Neural cell (in vitro differentiated cells): ENCODE measurements around the gene NUDT9. TPM values are rescaled to one million over a fixed set of nuclear protein-coding genes. Genes with fewer than 3 reads are reported as not detected.
"Not testable (repeated sequence)": the region's sequence is repeated elsewhere in the genome, so short reads cannot be mapped to it uniquely, and the experiment has no call there.

Source experiments
- H2AFZ ChIP-seq: fragments of 200-600, 300-800 bp; sonication (generic), shearing (Covaris generic); 2 replicates; pipeline ENCODE4 v1.6.0; 2014; ENCODE audit warnings: low read depth, mild to moderate bottlenecking, antibody characterized with exemption, low read length, moderate library complexity
- H3F3A ChIP-seq: fragments of 200-600 bp; shearing (Covaris generic); 2 replicates; pipeline ENCODE4 v1.6.1; 2016; ENCODE audit warnings: mild to moderate bottlenecking, moderate library complexity, mixed read lengths, antibody characterized with exemption, low read length; ENCODE audit not compliant: insufficient read depth, poor library complexity, severe bottlenecking
- H3K27ac ChIP-seq: fragments of 200-600, 300-800 bp; sonication (generic), shearing (Covaris generic); 2 replicates; pipeline ENCODE4 v1.5.1; 2014; ENCODE audit warnings: mild to moderate bottlenecking, low read length, moderate library complexity
- H3K27me3 ChIP-seq: fragments of 300-800, 200-600 bp; sonication (generic), shearing (Covaris generic); 2 replicates; pipeline ENCODE4 v1.6.0; 2014; ENCODE audit warnings: mild to moderate bottlenecking, low read depth, low read length, moderate library complexity; ENCODE audit not compliant: insufficient read depth
- H3K36me3 ChIP-seq: fragments of 300-800, 200-600 bp; sonication (generic), shearing (Covaris generic); 2 replicates; pipeline ENCODE4 v1.5.1; 2014; ENCODE audit warnings: mild to moderate bottlenecking, antibody characterized with exemption, low read length, moderate library complexity; ENCODE audit not compliant: insufficient read depth
- H3K4me2 ChIP-seq: fragments of 300-800, 200-600 bp; sonication (generic), shearing (Covaris generic); 2 replicates; pipeline ENCODE4 v1.6.0; 2014; ENCODE audit warnings: mild to moderate bottlenecking, low read length
- H3K4me3 ChIP-seq: fragments of 300-800, 200-600 bp; sonication (generic), shearing (Covaris generic); 2 replicates; pipeline ENCODE4 v1.5.1; 2014; ENCODE audit warnings: mild to moderate bottlenecking, low read length, moderate library complexity
- H3K79me2 ChIP-seq: fragments of 200-600 bp; shearing (Covaris generic); replicated peaks from 2 replicates; pipeline ENCODE4 v1.6.0; 2014; ENCODE audit warnings: mild to moderate bottlenecking, low read length, moderate library complexity; ENCODE audit not compliant: insufficient read depth
- H3K9ac ChIP-seq: fragments of 300-800, 200-600 bp; sonication (generic), shearing (Covaris generic); 2 replicates; pipeline ENCODE4 v1.6.1; 2016; ENCODE audit warnings: mild to moderate bottlenecking, low read length, mixed read lengths
- H3K9me2 ChIP-seq: fragments of 200-600 bp; shearing (Covaris generic); 2 replicates; pipeline ENCODE4 v1.6.1; 2016; ENCODE audit warnings: mild to moderate bottlenecking, low read length, mixed read lengths; ENCODE audit not compliant: insufficient read depth
- H3K9me3 ChIP-seq: fragments of 200-600, 300-800 bp; sonication (generic), shearing (Covaris generic); 2 replicates; pipeline ENCODE4 v1.6.1; 2016; ENCODE audit warnings: mild to moderate bottlenecking, mixed run types, low read length, moderate library complexity, mixed read lengths
- H4K20me1 ChIP-seq: fragments of 200-600 bp; shearing (Covaris generic); 2 replicates; pipeline ENCODE4 v1.6.1; 2016; ENCODE audit warnings: mild to moderate bottlenecking, mixed run types; ENCODE audit not compliant: insufficient read depth
- CTCF ChIP-seq: fragments of 450-650 bp; IDR thresholded peaks from 2 replicates; pipeline ENCODE4 v1.5.1; 2014; ENCODE audit warnings: antibody characterized with exemption, mild to moderate bottlenecking, moderate library complexity; ENCODE audit not compliant: poor library complexity, severe bottlenecking
- EP300 ChIP-seq: fragments of 450-650 bp; conservative IDR thresholded peaks from 2 replicates; pipeline ENCODE4 v1.6.1; 2014; ENCODE audit warnings: antibody characterized with exemption, mild to moderate bottlenecking, moderate library complexity; ENCODE audit not compliant: poor library complexity, severe bottlenecking
- EZH2 ChIP-seq: fragments of 200-600, 300-800 bp; shearing (Covaris generic), sonication (generic); IDR thresholded peaks from 2 replicates; pipeline ENCODE4 v1.6.1; 2014; ENCODE audit warnings: antibody characterized with exemption, low read length, borderline replicate concordance, mild to moderate bottlenecking; ENCODE audit not compliant: insufficient read depth, poor library complexity, severe bottlenecking
- MXI1 ChIP-seq: fragments of 450-650 bp; conservative IDR thresholded peaks from 2 replicates; pipeline ENCODE4 v1.6.1; 2014; ENCODE audit warnings: antibody characterized with exemption, mild to moderate bottlenecking; ENCODE audit not compliant: poor library complexity, severe bottlenecking
- POLR2AphosphoS5 ChIP-seq: IDR thresholded peaks from 2 replicates; pipeline ENCODE4 v1.6.1; 2012
- RAD21 ChIP-seq: fragments of 450-650 bp; conservative IDR thresholded peaks from 2 replicates; pipeline ENCODE4 v1.6.1; 2014; ENCODE audit warnings: antibody characterized with exemption, mild to moderate bottlenecking, moderate library complexity
- REST ChIP-seq: IDR thresholded peaks from 2 replicates; pipeline ENCODE4 v1.6.1; 2012; ENCODE audit warnings: borderline replicate concordance
- SMC3 ChIP-seq: fragments of 450-650 bp; conservative IDR thresholded peaks from 2 replicates; pipeline ENCODE4 v1.6.1; 2014; ENCODE audit warnings: antibody characterized with exemption, mild to moderate bottlenecking, moderate library complexity; ENCODE audit not compliant: poor library complexity
- TAF1 ChIP-seq: IDR thresholded peaks from 2 replicates; pipeline ENCODE4 v1.6.1; 2012; ENCODE audit warnings: low read depth
- polyA plus RNA-seq: library from polyadenylated mRNA; depleted of rRNA; stranded (reverse); fragments of >200 nt; gene quantifications from 2 replicates; pipeline ENCODE4 v1.2.3, GENCODE V29; 2014

Gene NUDT9
- polyA plus RNA-seq, 1 donor from 2014 or later = 25.5 TPM

GRCh38 chr4:87416965-87417364 lies 5.4 kb upstream of the NUDT9 start:
- no peaks in the 10 kb centered on the region for H3K79me2 ChIP-seq
- H3K4me3 ChIP-seq = no peak overlapping the region
- H3K36me3 ChIP-seq = no peaks in the 10 kb centered on the region
- H3F3A ChIP-seq = no peaks in the 10 kb centered on the region
- no peak overlapping the region for H3K9ac ChIP-seq
- H4K20me1 ChIP-seq = no peaks in the 10 kb centered on the region
- H3K9me3 ChIP-seq = no peaks in the 10 kb centered on the region
- H3K4me2 ChIP-seq = no peak overlapping the region
- H2AFZ ChIP-seq = no peak overlapping the region
- no peaks in the 10 kb centered on the region for H3K27me3 ChIP-seq
- H3K9me2 ChIP-seq = no peaks in the 10 kb centered on the region
- no peak overlapping the region for H3K27ac ChIP-seq
- TF ChIP-seq EP300 (no peak), EZH2 (no peak), SMC3 (no peak)

GRCh38 chr4:87418410-87418809 lies 4.0 kb upstream of the NUDT9 start:
- H4K20me1 ChIP-seq, H2AFZ ChIP-seq, H3K27ac ChIP-seq, H3K79me2 ChIP-seq, H3K9me2 ChIP-seq, H3K4me3 ChIP-seq, H3K36me3 ChIP-seq, H3F3A ChIP-seq, H3K9ac ChIP-seq, H3K27me3 ChIP-seq, H3K9me3 ChIP-seq, H3K4me2 ChIP-seq: not testable (repeated sequence)

GRCh38 chr4:87419578-87420249 lies 2.7 kb upstream of the NUDT9 start:
- H3K4me3 ChIP-seq = no peak overlapping the region
- no peaks in the 10 kb centered on the region for H4K20me1 ChIP-seq
- H3K36me3 ChIP-seq = no peaks in the 10 kb centered on the region
- H3K9me2 ChIP-seq = no peaks in the 10 kb centered on the region
- no peaks in the 10 kb centered on the region for H3K27me3 ChIP-seq
- no peak overlapping the region for H3K27ac ChIP-seq
- no peak for TF ChIP-seq MXI1
- no peak for TF ChIP-seq EP300
- no peak for TF ChIP-seq SMC3
- no peak for TF ChIP-seq RAD21
- no peak for TF ChIP-seq REST
- TF ChIP-seq TAF1 = no peak
- TF ChIP-seq EZH2 = no peak
- TF ChIP-seq CTCF = no peak
- no peak for TF ChIP-seq POLR2AphosphoS5
- no peak overlapping the region for H3K4me2 ChIP-seq
- no peak overlapping the region for H3K9ac ChIP-seq
- H2AFZ ChIP-seq = no peak overlapping the region
- no peaks in the 10 kb centered on the region for H3F3A ChIP-seq
- no peaks in the 10 kb centered on the region for H3K9me3 ChIP-seq
- H3K79me2 ChIP-seq = peaks cover 17% of the 10 kb centered on the region
